HepG2 (cell line): ENCODE results near the gene DFFA. TPM values are rescaled to one million over a fixed set of nuclear protein-coding genes. Genes with fewer than 3 reads are reported as not detected.

Experiments used
- AGO1 ChIP-seq: fragments of 200-400 bp; formaldehyde crosslinking; IDR thresholded peaks from 2 replicates; pipeline ENCODE4 v1.6.1; 2017; ENCODE audit warnings: mild to moderate bottlenecking, low read depth, low read length, moderate library complexity; ENCODE audit not compliant: poor library complexity, severe bottlenecking
- ERF ChIP-seq: IDR thresholded peaks from 2 replicates; pipeline ENCODE4 v1.6.1; 2018; ENCODE audit warnings: missing biosample characterization, missing genetic modification reagents
- HCFC1 ChIP-seq: fragments of 150-350 bp; IDR thresholded peaks from 2 replicates; pipeline ENCODE4 v1.6.1; 2014; ENCODE audit warnings: low read depth, low read length
- HMG20B ChIP-seq: conservative IDR thresholded peaks from 2 replicates; pipeline ENCODE4 v1.6.1; 2016; ENCODE audit warnings: missing genetic modification reagents, missing compliant biosample characterization
- HNRNPLL ChIP-seq: fragments of 200-400 bp; formaldehyde crosslinking; IDR thresholded peaks from 2 replicates; pipeline ENCODE4 v1.6.1; 2017; ENCODE audit warnings: mild to moderate bottlenecking, low read depth, low read length; ENCODE audit not compliant: poor library complexity, severe bottlenecking
- JUNB ChIP-seq: sonication (generic); formaldehyde crosslinking; IDR thresholded peaks from 2 replicates; pipeline ENCODE4 v1.8.0; 2022; ENCODE audit warnings: missing genetic modification reagents, mild to moderate bottlenecking, borderline replicate concordance
- KLF13 ChIP-seq: sonication (generic); formaldehyde crosslinking; IDR thresholded peaks from 2 replicates; pipeline ENCODE4 v1.4.0; 2020; ENCODE audit warnings: mild to moderate bottlenecking, missing genetic modification reagents
- ONECUT2 ChIP-seq: sonication (generic); formaldehyde crosslinking; IDR thresholded peaks from 2 replicates; pipeline ENCODE4 v1.4.0; 2020; ENCODE audit warnings: missing genetic modification reagents
- PHF20 ChIP-seq: sonication (generic); formaldehyde crosslinking; IDR thresholded peaks from 2 replicates; pipeline ENCODE4 v1.5.0; 2020; ENCODE audit warnings: mild to moderate bottlenecking, missing genetic modification reagents
- ZMYM3 ChIP-seq: sonication (generic); formaldehyde crosslinking; IDR thresholded peaks from 2 replicates; pipeline ENCODE4 v1.5.1; 2020; ENCODE audit warnings: mild to moderate bottlenecking, missing genetic modification reagents
- ZNF251 ChIP-seq: sonication (generic); formaldehyde crosslinking; IDR thresholded peaks from 2 replicates; pipeline ENCODE4 v1.9.0; 2021; ENCODE audit warnings: mild to moderate bottlenecking, missing genetic modification reagents
- ZNF44 ChIP-seq: sonication (generic); formaldehyde crosslinking; IDR thresholded peaks from 2 replicates; pipeline ENCODE4 v1.5.1; 2020; ENCODE audit warnings: mild to moderate bottlenecking, missing genetic modification reagents
- ZNF510 ChIP-seq: sonication (generic); formaldehyde crosslinking; IDR thresholded peaks from 2 replicates; pipeline ENCODE4 v1.4.0; 2020; ENCODE audit warnings: low read depth, mild to moderate bottlenecking, missing genetic modification reagents
- ZNF546 ChIP-seq: sonication (generic); formaldehyde crosslinking; conservative IDR thresholded peaks from 2 replicates; pipeline ENCODE4 v1.8.1; 2023; ENCODE audit warnings: mild to moderate bottlenecking, missing genetic modification reagents
- ZNF605 ChIP-seq: sonication (generic); formaldehyde crosslinking; IDR thresholded peaks from 2 replicates; pipeline ENCODE4 v1.8.0; 2022; ENCODE audit warnings: mild to moderate bottlenecking, missing genetic modification reagents
- ZNF644 ChIP-seq: IDR thresholded peaks from 2 replicates; pipeline ENCODE4 v1.6.1; 2016; ENCODE audit warnings: low read depth
- ZNF784 ChIP-seq: sonication (generic); formaldehyde crosslinking; IDR thresholded peaks from 2 replicates; pipeline ENCODE4 v1.5.1; 2020; ENCODE audit warnings: missing genetic modification reagents, mild to moderate bottlenecking, borderline replicate concordance
- ZSCAN22 ChIP-seq: sonication (generic); formaldehyde crosslinking; IDR thresholded peaks from 2 replicates; pipeline ENCODE4 v1.4.0; 2020; ENCODE audit warnings: mild to moderate bottlenecking, missing genetic modification reagents
- polyA plus RNA-seq, 8 experiments: library from polyadenylated mRNA; depleted of rRNA in 3 of 8; stranded (reverse) in 7 of 8; unstranded in 1 of 8; fragments of >200 nt; fragmentation: Illumina TruSeq in 4 of 8; extraction: Trizol in 4 of 8; gene quantifications; 2 replicates each; pipeline versions ENCODE4 v1.2.1 to v1.2.3, GENCODE V29; 2011 to 2016; ENCODE audit warnings: low read depth in 4 of 8, missing spikeins in 1 of 8, mixed read lengths in 1 of 8; ENCODE audit not compliant: insufficient read depth in 1 of 8
- total RNA-seq, 5 experiments: library from RNA; depleted of rRNA; stranded (reverse); fragments of >200 nt; fragmentation: Illumina TruSeq; extraction: Trizol; gene quantifications; 2 replicates each; pipeline ENCODE4 v1.2.3, GENCODE V29; 2016; ENCODE audit warnings: low read depth in 1 of 5
- TF ChIP-seq, protein P1 (sequence below): IDR thresholded peaks from 2 replicates; pipeline ENCODE4 v1.4.0; 2020; ENCODE audit warnings: mild to moderate bottlenecking, missing genetic modification reagents
- TF ChIP-seq, protein P2 (sequence below): sonication (generic); formaldehyde crosslinking; IDR thresholded peaks from 2 replicates; pipeline ENCODE4 v1.5.1; 2020; ENCODE audit warnings: mild to moderate bottlenecking, missing genetic modification reagents, borderline replicate concordance

The DFFA gene
- total and polyA plus RNA-seq, 2 of the 13 experiments (the other 11 are each of a cell fraction or from before 2014, with no cell fraction given) = 16.5 to 33.9 TPM

GRCh38 chr1:10515976-10516750 is 43.8 kb upstream of the DFFA start (continued):
- TF ChIP-seq, protein P1, sequence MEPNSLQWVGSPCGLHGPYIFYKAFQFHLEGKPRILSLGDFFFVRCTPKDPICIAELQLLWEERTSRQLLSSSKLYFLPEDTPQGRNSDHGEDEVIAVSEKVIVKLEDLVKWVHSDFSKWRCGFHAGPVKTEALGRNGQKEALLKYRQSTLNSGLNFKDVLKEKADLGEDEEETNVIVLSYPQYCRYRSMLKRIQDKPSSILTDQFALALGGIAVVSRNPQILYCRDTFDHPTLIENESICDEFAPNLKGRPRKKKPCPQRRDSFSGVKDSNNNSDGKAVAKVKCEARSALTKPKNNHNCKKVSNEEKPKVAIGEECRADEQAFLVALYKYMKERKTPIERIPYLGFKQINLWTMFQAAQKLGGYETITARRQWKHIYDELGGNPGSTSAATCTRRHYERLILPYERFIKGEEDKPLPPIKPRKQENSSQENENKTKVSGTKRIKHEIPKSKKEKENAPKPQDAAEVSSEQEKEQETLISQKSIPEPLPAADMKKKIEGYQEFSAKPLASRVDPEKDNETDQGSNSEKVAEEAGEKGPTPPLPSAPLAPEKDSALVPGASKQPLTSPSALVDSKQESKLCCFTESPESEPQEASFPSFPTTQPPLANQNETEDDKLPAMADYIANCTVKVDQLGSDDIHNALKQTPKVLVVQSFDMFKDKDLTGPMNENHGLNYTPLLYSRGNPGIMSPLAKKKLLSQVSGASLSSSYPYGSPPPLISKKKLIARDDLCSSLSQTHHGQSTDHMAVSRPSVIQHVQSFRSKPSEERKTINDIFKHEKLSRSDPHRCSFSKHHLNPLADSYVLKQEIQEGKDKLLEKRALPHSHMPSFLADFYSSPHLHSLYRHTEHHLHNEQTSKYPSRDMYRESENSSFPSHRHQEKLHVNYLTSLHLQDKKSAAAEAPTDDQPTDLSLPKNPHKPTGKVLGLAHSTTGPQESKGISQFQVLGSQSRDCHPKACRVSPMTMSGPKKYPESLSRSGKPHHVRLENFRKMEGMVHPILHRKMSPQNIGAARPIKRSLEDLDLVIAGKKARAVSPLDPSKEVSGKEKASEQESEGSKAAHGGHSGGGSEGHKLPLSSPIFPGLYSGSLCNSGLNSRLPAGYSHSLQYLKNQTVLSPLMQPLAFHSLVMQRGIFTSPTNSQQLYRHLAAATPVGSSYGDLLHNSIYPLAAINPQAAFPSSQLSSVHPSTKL (CRISPR knock-in tag) = 0 out of 2 replicates have a peak, but pooled peaks have one; percentile 16
- no peak for TF ChIP-seq ZNF510 (CRISPR knock-in tag)
- TF ChIP-seq HMG20B (CRISPR knock-in tag) = no peak
- no peak for TF ChIP-seq ZNF784 (CRISPR knock-in tag)
- no peak for TF ChIP-seq ONECUT2 (CRISPR knock-in tag)
- 0 out of 2 replicates have a peak, but pooled peaks have one; percentile 50 for TF ChIP-seq ZSCAN22 (CRISPR knock-in tag)
- TF ChIP-seq KLF13 (CRISPR knock-in tag) = no peak
- TF ChIP-seq AGO1 = no peak
- TF ChIP-seq, protein P2, sequence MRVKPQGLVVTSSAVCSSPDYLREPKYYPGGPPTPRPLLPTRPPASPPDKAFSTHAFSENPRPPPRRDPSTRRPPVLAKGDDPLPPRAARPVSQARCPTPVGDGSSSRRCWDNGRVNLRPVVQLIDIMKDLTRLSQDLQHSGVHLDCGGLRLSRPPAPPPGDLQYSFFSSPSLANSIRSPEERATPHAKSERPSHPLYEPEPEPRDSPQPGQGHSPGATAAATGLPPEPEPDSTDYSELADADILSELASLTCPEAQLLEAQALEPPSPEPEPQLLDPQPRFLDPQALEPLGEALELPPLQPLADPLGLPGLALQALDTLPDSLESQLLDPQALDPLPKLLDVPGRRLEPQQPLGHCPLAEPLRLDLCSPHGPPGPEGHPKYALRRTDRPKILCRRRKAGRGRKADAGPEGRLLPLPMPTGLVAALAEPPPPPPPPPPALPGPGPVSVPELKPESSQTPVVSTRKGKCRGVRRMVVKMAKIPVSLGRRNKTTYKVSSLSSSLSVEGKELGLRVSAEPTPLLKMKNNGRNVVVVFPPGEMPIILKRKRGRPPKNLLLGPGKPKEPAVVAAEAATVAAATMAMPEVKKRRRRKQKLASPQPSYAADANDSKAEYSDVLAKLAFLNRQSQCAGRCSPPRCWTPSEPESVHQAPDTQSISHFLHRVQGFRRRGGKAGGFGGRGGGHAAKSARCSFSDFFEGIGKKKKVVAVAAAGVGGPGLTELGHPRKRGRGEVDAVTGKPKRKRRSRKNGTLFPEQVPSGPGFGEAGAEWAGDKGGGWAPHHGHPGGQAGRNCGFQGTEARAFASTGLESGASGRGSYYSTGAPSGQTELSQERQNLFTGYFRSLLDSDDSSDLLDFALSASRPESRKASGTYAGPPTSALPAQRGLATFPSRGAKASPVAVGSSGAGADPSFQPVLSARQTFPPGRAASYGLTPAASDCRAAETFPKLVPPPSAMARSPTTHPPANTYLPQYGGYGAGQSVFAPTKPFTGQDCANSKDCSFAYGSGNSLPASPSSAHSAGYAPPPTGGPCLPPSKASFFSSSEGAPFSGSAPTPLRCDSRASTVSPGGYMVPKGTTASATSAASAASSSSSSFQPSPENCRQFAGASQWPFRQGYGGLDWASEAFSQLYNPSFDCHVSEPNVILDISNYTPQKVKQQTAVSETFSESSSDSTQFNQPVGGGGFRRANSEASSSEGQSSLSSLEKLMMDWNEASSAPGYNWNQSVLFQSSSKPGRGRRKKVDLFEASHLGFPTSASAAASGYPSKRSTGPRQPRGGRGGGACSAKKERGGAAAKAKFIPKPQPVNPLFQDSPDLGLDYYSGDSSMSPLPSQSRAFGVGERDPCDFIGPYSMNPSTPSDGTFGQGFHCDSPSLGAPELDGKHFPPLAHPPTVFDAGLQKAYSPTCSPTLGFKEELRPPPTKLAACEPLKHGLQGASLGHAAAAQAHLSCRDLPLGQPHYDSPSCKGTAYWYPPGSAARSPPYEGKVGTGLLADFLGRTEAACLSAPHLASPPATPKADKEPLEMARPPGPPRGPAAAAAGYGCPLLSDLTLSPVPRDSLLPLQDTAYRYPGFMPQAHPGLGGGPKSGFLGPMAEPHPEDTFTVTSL (CRISPR knock-in tag) = peak; percentile 27; the same call in 1 of the 2 replicates
- no peak for TF ChIP-seq ERF (CRISPR knock-in tag)
- TF ChIP-seq ZNF44 = no peak
- no peak for TF ChIP-seq ZNF546 (CRISPR knock-in tag)
- TF ChIP-seq HCFC1 = no peak
- TF ChIP-seq PHF20 = no peak
- TF ChIP-seq ZNF644 (CRISPR knock-in tag) = no peak
- no peak for TF ChIP-seq ZMYM3
- no peak for TF ChIP-seq ZNF251
- no peak for TF ChIP-seq JUNB (CRISPR knock-in tag)
- no peak for TF ChIP-seq HNRNPLL
- TF ChIP-seq ZNF605 = no peak
